Measurements from ENCODE around the gene LMCD1. TPM values are rescaled to one million over a fixed set of nuclear protein-coding genes. Genes with fewer than 3 reads are reported as not detected.

The LMCD1 gene
- total RNA-seq, 1 donor from 2014 or later, result 13.4 TPM

DNA sequence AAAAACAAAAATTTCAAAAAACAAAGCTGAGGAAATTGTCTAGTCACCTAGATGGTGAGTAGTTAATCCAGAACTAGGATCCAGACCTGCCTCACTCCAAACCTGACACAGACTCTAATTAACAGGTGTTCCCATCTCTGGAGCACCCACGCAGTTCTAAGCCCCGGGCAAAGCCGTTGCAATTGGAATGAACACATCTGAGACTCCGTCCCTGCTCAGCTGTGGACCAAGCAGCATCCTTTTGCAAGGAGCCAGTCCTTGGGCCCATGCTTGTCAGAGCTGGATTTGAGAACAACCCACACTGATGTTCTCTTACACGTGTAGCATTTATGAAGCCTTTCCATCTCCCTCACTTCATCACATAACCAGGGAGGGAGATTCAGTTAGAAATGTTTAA lies 54.8 kb downstream of the LMCD1 start:
- no peak for DNase-seq (ENCODE audit: extremely low read depth, low read depth, low spot score)

DNA sequence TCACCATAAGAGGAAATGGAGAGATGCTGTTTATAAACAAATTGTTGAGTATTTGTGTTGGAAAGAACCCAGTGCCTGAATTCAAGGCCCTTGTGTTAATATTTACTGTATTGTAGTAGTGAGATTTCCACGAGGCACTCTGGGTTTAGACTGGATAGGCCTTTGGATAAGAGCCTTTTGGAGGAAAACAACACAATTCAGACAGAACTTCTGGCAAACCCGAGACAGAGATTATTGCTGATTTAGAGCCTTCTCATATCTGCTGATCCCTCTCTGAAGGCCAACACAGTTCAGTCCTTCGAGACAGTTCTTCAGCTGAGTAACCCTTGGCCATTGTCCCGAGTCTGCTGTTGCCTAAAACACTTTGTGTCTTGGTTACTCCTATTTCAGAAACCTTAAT lies 55.7 kb downstream of the LMCD1 start:
- DNase-seq (ENCODE audit: extremely low read depth, low read depth, low spot score), result no peak

- DNase-seq (ENCODE audit: extremely low read depth, low read depth, low spot score), result no peak
These were observed 57.0 kb downstream of the LMCD1 start for GRCh38 chr3:8558645-8559044.

GRCh38 chr3:8559351-8559750 lies 57.7 kb downstream of the LMCD1 start:
- DNase-seq (ENCODE audit: extremely low read depth, low read depth, low spot score), result no peak

DNA sequence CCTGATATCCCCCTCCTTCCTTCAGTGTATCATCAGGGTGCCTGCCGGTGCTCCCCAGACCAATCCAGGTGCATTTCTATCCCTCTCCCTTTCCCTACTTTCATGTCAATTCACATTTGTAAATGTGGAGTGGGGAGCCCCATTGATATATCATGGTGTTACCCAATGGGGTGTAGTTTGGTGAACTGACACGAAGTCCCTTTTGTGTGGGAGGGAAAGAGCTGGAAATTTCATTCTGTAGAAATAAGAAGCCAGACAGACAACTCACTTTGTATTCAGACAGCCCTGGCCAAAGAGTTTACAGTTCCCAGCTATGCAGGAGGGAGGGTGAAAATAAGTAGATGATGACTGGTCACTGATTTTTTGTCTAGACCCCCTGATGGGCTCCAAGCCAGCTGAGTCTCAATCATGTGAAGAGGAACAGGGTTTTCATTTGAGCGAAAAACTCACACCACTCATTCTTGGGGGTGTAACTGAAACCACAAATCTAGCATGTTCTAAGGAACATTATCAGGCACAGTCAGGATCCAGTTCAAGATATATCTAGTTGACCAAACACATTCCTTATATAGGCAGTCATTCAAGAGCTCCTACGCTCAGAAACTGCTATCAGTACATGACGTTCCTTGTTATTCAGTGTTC lies 58.9 kb downstream of the LMCD1 start:
- DNase-seq (ENCODE audit: extremely low read depth, low read depth, low spot score), result peak; percentile 27

DNA sequence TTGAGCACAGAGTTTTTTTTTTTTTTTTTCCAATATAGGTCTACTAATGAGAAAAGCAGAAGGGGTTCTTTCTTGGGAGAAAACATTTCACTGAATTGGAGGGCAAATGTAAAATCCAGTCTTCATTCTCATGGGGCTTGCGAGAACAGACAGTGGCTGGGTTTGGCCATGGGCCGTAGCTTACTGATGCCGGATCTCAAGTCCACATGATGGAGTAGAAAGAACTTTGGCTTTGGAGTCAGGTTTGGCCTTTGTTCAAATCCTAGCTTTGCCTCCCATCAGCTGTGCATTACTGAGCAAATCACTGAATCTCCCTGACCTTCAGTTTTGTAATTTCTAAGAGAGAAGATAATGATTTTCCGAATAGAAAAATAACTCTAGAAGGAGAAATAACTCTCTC lies 59.7 kb downstream of the LMCD1 start:
- no peak for DNase-seq (ENCODE audit: extremely low read depth, low read depth, low spot score)

GRCh38 chr3:8562081-8562595 lies 60.5 kb downstream of the LMCD1 start:
- no peak for DNase-seq (ENCODE audit: extremely low read depth, low read depth, low spot score)

DNA sequence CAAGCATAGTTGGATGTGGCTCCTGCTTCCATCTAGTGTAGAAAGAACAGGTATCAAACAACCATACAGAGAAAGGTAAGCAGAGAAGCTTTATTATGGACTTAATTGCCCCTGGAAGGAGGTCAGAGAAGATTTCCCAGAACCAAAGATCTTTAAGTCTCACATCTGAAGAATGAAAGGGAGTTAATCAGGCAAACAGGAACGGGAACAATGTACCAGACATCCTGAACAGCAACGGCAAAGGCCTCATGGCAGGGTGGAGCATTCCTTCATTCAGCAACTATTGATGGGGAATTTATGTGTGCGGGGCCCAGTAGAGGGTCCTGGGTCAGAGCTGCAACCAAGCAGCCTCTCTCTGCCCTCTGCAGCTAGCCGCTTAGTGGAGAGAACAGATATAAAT lies 61.5 kb downstream of the LMCD1 start:
- DNase-seq (ENCODE audit: extremely low read depth, low read depth, low spot score), result no peak

- DNase-seq (ENCODE audit: extremely low read depth, low read depth, low spot score), result no peak
These were observed 62.0 kb downstream of the LMCD1 start for GRCh38 chr3:8563597-8563996.

GRCh38 chr3:8565376-8565775 lies 63.8 kb downstream of the LMCD1 start:
- no peak for DNase-seq (ENCODE audit: extremely low read depth, low read depth, low spot score)

DNA sequence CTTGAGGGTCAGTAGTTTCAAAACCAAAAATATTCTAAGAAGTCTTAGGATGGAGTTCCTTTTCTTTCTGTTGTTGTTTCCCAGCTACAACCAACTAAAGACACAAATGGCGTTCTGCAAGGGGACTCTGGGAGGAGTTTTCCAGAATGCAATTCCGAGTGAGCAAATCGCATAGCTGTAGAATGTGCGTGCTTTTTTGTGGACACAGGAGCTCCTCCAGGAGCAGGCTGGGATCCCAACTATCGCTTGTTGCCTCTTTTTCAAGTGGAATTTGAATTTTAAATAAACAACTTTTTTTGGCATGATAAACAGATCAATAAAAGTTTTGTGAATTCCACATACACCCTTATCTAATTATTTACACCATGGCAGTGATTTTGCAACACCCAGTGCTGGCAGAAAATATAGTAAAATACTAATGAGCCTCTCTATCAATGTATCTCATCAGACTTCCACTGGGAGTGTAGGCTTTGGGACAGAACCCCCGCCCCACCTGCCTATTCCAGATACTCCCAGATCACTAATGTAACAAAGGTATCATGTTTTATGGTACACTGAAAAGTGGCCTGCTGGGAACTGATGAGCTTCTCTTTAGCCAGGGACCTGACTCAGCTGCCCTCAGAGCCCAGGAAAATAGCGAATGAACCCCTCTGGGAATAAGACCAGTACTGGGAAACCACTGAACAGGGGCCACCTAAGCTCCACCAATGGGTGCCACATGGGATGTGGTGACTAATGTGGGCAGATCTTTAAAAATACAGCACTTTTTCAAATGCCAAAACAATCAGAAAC lies 66.4 kb downstream of the LMCD1 start:
- DNase-seq (ENCODE audit: extremely low read depth, low read depth, low spot score), result no peak

DNA sequence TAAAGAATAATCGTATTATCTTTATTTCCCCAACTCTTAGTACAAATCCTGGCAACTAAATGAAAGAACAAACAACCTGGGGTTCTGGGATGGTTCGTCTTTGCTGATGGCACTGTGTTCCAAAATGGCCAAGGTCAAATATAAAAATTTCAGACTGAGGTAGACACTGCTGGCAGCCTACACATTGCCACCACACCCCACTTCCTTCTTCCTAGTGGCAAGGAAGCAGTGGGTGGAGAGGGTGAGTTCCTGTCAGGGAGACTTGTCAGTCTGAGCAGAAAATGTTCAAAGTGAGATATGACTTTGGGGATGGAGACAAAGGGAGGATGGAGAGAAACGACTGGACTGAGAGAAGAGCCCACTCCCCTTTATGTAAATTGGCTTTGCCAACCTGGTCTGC lies 69.6 kb downstream of the LMCD1 start:
- DNase-seq (ENCODE audit: extremely low read depth, low read depth, low spot score), result no peak

DNA sequence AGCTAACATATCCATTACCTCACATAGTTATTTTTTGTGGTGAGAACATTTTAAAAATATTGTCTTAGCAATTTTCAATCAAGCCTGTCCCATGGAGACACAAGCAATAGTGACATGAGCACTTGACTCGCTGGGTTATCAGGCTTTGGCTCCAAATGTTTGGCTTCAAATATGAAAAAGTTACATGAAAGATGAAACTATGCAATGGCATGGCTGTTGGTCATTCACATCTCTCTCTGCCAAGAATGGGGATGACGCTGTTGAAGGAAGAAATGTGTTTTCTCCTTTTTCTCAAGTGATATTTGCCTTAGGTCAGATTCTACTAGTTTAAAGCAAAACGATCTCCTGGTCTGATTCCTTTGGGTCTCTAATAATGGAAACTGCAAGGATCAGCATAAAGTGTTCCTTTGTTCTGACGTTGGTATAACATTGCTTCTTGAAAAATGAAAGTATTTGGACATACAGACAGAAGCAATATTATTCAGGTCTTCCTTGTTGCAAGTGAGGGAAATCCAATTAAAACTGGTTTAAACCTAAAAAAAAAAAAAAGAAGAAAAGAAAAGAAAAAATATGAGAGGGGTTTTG lies 71.8 kb downstream of the LMCD1 start:
- DNase-seq (ENCODE audit: extremely low read depth, low read depth, low spot score), result no peak

DNA sequence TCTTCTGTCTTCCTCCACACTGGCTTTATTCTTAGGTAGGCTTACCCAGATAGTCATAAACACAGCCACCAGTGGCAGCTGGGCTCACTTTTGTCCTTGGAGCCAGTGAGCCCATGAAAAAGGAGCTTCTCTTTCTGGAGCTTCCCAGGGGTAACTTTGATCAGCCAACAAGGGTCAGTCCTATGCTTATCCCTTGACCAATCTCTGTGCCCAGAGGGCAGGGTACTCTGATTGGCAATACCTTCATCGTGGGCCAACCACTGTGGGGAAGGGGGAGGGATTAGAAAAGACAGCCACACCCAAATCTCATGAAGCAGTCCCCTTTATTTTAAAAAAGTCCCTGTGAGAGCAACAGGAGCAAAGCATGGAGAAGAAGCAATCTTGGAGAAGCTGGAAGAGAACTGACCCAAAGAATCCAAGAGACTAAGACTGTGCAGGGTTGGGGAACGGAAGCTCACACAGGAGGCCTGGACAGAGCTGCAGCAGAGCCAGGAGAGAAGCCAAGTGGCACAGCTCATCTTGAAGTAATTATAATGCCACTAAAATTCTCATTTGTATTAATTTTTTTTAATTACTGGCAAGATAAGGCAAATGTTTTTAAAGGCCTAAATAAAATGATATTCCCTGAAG lies 72.5 kb downstream of the LMCD1 start:
- DNase-seq (ENCODE audit: extremely low read depth, low read depth, low spot score), result no peak

DNA sequence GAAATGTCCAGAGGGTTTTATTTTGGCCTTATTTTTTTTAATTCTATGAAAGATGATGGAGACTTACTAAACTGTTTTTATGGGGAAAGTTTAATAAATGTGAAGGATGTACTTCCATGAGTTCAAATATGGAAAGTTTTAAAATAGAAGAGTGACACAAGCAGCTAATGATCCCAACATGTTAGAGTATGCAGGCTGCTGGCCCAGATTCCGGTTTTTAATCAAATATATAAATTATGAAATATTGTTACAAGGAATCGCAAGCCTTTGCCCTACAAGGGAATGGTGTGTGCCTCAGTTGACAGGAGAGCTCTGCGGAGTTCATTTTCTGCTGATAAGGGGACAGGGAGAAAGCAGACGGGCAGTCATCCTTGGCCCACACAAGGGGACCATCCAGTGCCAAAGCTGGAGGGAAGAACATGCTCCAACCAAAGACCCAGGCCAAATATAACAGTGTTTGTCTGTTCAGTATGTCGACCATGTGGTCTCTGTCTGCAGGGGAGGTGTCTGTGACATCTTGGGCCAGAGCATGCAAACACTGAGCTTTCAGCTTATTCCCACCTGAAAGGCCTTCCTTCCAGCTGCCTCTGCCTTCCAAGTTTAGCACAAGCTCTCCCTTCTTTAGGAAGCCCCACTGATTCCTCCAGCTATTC lies 73.2 kb downstream of the LMCD1 start:
- no peak for DNase-seq (ENCODE audit: extremely low read depth, low read depth, low spot score)

GRCh38 chr3:8575364-8576104 lies 73.9 kb downstream of the LMCD1 start:
- no peak for DNase-seq (ENCODE audit: extremely low read depth, low read depth, low spot score)

- DNase-seq (ENCODE audit: extremely low read depth, low read depth, low spot score), result no peak
These were observed 74.8 kb downstream of the LMCD1 start for GRCh38 chr3:8576436-8576835.

DNA sequence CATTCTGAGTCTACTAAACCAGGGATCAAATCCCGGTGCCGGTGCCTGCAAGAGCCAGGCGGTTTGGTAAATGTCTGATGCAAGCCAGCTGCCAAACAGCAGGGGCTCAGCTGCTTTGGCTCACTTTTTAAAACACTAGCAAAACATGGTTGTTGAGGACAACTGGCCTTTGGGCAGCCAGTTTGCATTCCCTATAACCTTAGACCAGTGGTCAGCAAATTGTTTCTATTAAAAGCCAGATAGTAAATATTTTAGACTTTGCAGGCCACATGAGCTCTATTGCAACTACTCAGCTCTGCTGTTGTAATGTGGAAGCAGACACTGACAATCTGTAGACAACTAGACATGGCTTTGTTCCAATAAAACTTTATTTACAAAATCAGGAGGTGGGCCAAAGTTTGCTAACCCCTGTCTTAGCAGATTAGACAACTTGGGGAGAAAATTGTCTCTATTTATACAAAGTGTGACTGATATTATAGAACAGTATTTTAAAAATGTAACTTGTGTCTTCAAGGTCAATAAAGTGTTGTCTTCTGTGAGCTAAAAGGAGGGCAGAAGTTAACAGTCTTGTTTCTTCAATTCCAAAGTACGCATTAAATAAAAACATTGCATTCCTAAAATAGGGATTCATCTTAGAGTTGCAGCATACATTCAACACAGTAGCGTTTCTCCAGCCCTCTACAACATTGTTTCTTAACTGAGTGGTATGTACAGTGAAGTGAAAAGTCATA lies 75.4 kb downstream of the LMCD1 start:
- no peak for DNase-seq (ENCODE audit: extremely low read depth, low read depth, low spot score)

- no peak for DNase-seq (ENCODE audit: extremely low read depth, low read depth, low spot score)
These were observed 76.7 kb downstream of the LMCD1 start for GRCh38 chr3:8578282-8578681.

GRCh38 chr3:8579096-8579495 lies 77.5 kb downstream of the LMCD1 start:
- no peak for DNase-seq (ENCODE audit: extremely low read depth, low read depth, low spot score)

All from glomerular endothelial cell (primary cell).